Retinal pigment epithelial cell (primary cell): ENCODE results near the gene KDM5A.
"Not testable (repeated sequence)": the region's sequence is repeated elsewhere in the genome, so short reads cannot be mapped to it uniquely, and the experiment has no call there.

Source experiments
- DNase-seq: peaks from one replicate; pipeline ENCODE4 v3.0.0-alpha.2; 2010; ENCODE audit warnings: low read depth
- H3K4me3 ChIP-seq: 2 replicates; pipeline ENCODE4 v1.5.1; 2011; ENCODE audit warnings: mild to moderate bottlenecking, low read length, control low read depth, moderate library complexity
- TF ChIP-seq, protein P1 (sequence below): conservative IDR thresholded peaks from 2 replicates; pipeline ENCODE4 v1.5.1; 2011; ENCODE audit warnings: low read depth, low read length, control low read depth, inconsistent platforms

The KDM5A gene

DNA sequence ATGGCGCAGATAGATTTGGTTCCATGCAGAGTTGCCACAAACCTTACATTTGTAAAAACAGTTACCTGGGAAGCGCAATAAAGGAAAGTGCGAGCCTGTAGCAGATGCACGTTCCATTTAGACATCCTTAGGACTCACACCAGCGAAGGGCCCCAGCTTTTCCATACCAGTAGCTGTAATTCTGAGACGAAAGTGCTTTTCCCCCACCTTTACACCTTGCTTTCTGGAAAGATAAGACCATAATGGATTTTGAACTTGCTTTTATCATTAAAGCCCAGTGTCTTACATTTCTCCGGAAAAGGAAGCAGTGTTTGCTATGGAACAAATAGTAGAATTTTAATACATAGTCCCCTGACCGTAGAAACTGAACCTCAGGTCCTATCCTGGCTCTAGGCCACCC is 11.7 kb upstream of the KDM5A start:
- DNase-seq, result no peak
- TF ChIP-seq, protein P1, sequence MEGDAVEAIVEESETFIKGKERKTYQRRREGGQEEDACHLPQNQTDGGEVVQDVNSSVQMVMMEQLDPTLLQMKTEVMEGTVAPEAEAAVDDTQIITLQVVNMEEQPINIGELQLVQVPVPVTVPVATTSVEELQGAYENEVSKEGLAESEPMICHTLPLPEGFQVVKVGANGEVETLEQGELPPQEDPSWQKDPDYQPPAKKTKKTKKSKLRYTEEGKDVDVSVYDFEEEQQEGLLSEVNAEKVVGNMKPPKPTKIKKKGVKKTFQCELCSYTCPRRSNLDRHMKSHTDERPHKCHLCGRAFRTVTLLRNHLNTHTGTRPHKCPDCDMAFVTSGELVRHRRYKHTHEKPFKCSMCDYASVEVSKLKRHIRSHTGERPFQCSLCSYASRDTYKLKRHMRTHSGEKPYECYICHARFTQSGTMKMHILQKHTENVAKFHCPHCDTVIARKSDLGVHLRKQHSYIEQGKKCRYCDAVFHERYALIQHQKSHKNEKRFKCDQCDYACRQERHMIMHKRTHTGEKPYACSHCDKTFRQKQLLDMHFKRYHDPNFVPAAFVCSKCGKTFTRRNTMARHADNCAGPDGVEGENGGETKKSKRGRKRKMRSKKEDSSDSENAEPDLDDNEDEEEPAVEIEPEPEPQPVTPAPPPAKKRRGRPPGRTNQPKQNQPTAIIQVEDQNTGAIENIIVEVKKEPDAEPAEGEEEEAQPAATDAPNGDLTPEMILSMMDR, result no peak
- peak overlapping the region; percentile 83 for H3K4me3 ChIP-seq

DNA sequence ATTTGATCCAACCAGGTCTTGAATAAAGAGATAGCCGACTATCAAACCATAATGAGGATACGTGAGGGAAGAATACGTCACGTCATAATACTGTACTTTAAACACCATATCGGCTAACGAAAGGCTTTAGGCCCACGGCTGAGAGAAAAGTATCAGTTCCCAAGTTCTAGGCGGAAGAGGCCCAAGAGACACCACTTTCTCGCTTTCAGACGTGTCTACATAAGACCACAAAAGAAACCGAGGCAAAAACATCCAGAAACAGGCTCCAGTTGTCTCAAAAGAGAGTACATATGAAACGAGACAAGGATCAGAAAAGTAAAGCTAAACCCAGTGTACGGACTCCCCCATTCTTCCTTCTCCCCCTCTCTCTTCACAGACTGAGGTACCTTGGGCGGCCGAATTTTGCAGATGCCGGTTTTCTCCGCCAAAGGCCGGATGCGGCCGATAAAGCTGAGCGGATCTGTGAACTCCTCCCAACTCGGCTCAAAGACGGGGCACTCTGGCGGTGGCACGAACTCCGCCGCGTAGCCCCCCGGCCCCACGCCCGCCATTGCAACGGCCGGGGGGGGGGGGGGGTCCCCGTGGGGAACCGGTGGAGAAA is 479 bp downstream of the KDM5A start:
- DNase-seq, result no peak
- H3K4me3 ChIP-seq, result peak overlapping the region; percentile 97

DNA sequence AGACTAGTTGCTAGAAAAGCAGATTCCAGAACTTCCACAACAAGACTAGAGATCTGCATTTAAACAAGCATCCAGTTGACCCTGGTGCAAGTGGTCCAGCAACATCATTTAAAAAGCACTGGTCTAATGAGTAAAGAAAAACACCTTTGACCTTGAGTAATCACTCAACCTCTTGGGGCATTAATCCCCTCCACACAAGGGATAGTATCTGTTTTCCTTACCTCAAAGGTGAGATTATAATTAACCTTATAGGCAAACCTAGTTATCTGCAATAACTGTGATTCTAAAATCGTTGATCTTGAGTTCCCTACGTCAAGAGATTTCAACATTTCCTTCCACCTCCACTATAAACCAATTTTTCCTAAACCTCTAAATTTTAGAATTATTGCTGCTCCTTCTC is 1.1 kb downstream of the KDM5A start:
- no peak for DNase-seq
- H3K4me3 ChIP-seq, result peak overlapping the region; percentile 97
- TF ChIP-seq, protein P1, result no peak

More for the DNA sequence above, 479 bp downstream of the KDM5A start:
- TF ChIP-seq, protein P1, result no peak

DNA sequence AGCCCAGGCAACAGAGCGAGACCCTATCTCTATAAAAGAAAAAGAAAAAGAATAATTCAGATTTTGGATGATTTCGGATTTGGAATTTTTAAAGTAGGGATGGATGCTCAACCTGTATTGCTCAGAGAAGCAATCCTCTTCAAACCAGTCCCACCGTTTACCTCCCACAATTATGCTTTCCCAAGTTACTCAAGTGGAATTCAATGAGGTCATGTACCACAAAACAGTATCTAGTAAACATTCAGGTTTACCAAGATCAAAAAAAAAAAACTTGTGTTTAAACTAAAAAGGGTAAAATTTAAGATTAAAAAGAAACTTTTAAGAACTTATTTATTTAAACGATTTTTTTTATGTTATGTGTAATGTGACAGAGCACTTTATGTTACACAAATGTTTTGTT is 2.5 kb downstream of the KDM5A start:
- DNase-seq, result no peak
- TF ChIP-seq, protein P1, result no peak
- H3K4me3 ChIP-seq, result peak overlapping the region; percentile 97

DNA sequence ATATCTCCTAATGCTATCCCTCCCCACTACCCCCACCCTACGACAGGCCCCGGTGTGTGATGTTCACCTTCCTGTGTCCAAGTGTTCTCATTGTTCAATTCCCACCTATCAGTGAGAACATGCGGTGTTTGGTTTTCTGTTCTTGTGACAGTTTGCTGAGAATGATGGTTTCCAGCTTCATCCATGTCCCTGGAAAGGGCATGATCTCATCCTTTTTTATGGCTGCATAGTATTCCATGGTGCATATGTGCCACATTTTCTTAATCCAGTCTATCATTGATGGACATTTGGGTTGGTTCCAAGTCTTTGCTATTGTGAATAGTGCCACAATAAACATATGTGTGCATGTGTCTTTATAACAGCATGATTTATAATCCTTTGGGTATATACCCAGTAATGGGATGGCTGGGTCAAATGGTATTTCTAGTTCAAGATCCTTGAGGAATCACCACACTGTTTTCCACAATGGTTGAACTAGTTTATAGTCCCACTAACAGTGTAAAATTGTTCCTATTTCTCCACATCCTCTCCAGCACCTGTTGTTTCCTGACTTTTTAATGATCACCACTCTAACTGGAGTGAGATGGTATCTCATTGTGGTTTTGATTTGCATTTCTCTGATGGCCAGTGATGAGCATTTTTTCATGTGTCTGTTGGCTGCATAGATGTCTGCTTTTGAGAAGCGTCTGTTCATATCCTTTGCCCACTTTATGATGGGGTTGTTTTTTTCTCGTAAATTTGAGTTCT is 18.2 kb downstream of the KDM5A start:
- not testable (repeated sequence) for H3K4me3 ChIP-seq, DNase-seq

DNA sequence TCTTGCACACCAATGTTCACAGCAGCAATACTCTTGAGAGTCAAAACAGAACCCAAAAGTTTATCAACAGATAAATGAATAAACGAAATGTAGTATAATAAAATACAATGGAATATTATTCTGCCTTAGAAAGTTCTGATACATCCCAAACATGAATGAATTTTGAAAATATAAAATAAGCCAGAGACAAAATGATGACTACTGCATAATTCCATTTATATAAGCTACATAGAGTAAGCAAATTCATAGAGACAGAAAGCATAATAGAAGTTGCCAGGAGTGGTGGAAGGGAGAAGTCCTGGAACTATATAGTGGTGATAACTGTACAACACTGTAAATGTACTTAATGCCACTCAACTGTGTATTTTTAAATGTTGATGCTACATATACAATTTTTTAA is 21.1 kb downstream of the KDM5A start:
- DNase-seq, result no peak
- H3K4me3 ChIP-seq, result no peak overlapping the region
- TF ChIP-seq, protein P1, result no peak

DNA sequence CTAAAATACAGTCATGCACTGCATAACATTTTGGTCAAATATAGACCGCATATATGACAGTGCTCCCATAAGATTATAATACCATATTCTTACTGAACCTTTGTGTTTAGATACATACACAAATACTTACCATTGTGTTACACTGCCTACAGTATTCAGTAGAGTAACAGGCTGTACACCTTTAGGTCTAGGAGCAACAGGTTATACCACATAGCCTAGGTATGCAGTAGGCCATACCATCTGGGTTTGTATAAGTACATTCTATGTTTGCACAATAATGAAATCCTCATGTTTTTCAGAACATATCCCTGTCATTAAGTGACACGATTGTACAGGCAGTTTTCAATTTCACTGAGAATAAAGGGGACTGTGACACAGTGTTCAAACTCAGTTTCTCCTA is 22.3 kb downstream of the KDM5A start:
- TF ChIP-seq, protein P1, result no peak
- no peak for DNase-seq
- no peak overlapping the region for H3K4me3 ChIP-seq
